ENCODE results near the gene U2AF2. TPM values are rescaled to one million over a fixed set of nuclear protein-coding genes. Genes with fewer than 3 reads are reported as not detected.

U2AF2 gene
- total RNA-seq, 1 donor from 2014 or later, result 74.0 TPM

DNA sequence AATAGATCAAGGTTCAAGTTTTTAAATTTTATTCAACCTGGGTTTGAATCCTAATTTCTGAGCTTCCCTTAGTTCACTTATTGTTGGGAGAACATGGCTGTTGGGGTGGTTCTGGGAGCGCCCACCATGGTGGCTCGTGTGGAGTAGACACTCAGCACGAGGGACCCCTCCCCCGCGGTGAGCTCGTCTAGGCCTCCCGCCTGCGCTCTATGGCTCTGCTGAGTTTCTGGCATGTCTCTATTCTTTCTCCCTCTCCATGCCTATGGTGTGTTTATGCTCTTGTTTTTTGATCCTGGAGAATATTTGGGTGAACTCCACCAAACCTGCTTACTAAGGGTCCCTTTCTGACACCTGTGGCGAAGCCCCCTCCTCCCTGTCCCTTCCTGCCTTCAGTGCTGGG lies 18.6 kb downstream of the U2AF2 start:
- peak overlapping the region; percentile 27 for H3K27ac ChIP-seq (replicated peaks)
- intact Hi-C loops (cut with micrococcal nuclease), result no loop called here

DNA sequence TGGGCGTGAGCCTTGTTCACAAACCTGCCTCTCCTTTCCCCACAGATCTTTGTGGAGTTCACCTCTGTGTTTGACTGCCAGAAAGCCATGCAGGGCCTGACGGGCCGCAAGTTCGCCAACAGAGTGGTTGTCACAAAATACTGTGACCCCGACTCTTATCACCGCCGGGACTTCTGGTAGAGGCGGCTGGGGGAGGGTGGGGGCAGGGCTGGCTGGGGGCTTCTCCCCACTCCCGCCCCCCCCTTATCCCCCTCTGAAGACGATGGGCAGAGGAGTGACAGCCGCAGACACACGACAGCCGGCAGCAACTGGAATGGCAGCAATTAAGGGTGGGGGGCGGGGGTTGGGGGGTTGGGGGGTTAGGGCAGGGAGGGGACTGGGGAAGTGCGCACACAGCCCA lies 19.1 kb downstream of the U2AF2 start:
- Histone ChIP-seq H3K27me3 (ENCODE audit: low read depth) (no peaks in the 10 kb centered on the region), H3K36me3 (peaks cover 44% of the 10 kb centered on the region), H3K4me3 (peak overlapping the region; percentile 93), H3K4me1 (peaks cover 78% of the 10 kb centered on the region), H3K27ac (replicated peaks) (peak overlapping the region; percentile 27), H3K9me3 (replicated peaks) (no peaks in the 10 kb centered on the region)
- DNase-seq, result no peak
- intact Hi-C loops (cut with micrococcal nuclease), result no loop called here
- TF ChIP-seq, protein P1, sequence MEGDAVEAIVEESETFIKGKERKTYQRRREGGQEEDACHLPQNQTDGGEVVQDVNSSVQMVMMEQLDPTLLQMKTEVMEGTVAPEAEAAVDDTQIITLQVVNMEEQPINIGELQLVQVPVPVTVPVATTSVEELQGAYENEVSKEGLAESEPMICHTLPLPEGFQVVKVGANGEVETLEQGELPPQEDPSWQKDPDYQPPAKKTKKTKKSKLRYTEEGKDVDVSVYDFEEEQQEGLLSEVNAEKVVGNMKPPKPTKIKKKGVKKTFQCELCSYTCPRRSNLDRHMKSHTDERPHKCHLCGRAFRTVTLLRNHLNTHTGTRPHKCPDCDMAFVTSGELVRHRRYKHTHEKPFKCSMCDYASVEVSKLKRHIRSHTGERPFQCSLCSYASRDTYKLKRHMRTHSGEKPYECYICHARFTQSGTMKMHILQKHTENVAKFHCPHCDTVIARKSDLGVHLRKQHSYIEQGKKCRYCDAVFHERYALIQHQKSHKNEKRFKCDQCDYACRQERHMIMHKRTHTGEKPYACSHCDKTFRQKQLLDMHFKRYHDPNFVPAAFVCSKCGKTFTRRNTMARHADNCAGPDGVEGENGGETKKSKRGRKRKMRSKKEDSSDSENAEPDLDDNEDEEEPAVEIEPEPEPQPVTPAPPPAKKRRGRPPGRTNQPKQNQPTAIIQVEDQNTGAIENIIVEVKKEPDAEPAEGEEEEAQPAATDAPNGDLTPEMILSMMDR (IDR thresholded peaks at IDR 0.05; ENCODE audit: borderline replicate concordance), result no peak

More for the DNA sequence above, 18.6 kb downstream of the U2AF2 start:
- Histone ChIP-seq H3K27me3 (ENCODE audit: low read depth) (no peaks in the 10 kb centered on the region), H3K4me1 (peaks cover 74% of the 10 kb centered on the region), H3K4me3 (no peak overlapping the region), H3K9me3 (replicated peaks) (no peaks in the 10 kb centered on the region), H3K36me3 (peaks cover 44% of the 10 kb centered on the region)
- TF ChIP-seq, protein P1 (IDR thresholded peaks at IDR 0.05; ENCODE audit: borderline replicate concordance), result no peak
- no peak for DNase-seq

DNA sequence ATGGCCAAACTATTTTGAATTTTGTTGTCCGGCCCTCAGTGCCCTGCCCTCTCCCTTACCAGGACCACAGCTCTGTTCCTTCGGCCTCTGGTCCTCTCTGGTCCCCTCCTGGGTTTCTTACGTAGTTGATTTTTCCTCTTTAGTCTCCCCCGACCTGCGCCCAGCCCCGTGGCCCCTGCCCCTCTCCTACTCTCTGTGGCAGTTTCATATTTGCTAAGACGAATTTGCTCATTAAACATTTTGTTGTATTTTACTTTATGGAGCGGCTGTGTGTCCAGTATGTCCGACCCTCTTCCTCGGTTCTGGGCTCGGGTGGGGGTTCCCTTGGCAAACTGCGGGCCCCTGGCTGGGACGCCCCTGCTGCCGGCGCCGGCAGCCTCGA lies 19.6 kb downstream of the U2AF2 start:
- peaks cover 44% of the 10 kb centered on the region for H3K36me3 ChIP-seq
- no peaks in the 10 kb centered on the region for H3K9me3 ChIP-seq (replicated peaks)
- TF ChIP-seq, protein P1 (IDR thresholded peaks at IDR 0.05; ENCODE audit: borderline replicate concordance), result no peak
- H3K27ac ChIP-seq (replicated peaks), result peak overlapping the region; percentile 97
- H3K4me1 ChIP-seq, result peaks cover 84% of the 10 kb centered on the region
- DNase-seq, result no peak
- H3K4me3 ChIP-seq, result peak overlapping the region; percentile 93
- intact Hi-C loops (cut with micrococcal nuclease), result no loop called here
- no peaks in the 10 kb centered on the region for H3K27me3 ChIP-seq (ENCODE audit: low read depth)

DNA sequence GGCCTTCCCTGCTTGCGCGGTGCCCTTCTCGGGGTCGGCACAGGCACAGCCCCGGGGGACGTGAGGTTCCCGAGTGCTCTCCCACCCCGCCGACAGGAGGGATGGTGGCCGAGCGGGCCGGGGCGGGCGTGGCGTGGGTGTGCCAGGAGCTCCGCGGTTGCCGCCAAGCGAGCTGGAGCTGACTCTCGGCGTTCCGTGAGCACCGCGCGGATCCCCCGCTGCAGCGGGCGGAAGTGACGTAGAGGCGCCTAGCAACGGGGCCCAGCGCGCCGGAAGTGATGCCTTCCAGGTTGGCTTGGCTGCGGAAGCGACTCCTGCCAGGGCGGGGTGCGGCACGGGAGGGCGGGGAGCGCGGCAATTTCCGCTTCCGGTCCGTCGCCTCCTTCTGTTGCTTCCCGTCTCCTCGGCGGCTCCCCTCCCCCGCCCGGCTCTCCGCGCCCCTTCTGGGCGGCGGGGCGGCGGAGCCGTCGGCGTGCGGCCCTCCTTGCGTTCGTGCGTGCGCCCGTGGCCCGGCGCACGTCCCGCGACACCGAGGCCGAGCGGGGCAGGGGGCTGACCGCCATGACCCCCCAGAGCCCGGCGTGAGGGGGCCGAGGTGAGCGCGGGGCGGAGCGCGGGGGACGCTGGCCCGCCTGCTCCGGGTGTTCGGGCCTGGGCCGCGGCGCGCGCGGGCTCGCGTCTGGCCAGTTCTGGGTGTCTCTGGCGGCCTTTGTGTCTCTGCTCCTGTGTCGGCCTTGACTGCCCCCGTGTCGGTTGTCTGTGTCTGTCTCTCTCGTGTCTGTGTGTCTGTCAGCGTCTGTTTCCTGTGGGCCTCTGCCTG lies 20.2 kb downstream of the U2AF2 start, which contains the start of gene EPN1:
Gene EPN1 (plus strand): TSS at position 386 of the 820 bp plus-strand sequence. CDS start 3,402 bp downstream, outside the sequence.
- Histone ChIP-seq H3K9me3 (replicated peaks) (no peaks in the 10 kb centered on the region), H3K36me3 (peaks cover 44% of the 10 kb centered on the region), H3K4me1 (peaks cover 87% of the 10 kb centered on the region), H3K27ac (replicated peaks) (peak within 1 kb of the TSS; percentile 97), H3K27me3 (ENCODE audit: low read depth) (no peaks in the 10 kb centered on the region), H3K4me3 (peak within 1 kb of the TSS; percentile 93)
- intact Hi-C loops (cut with micrococcal nuclease), result no loop called here
- peak; percentile 97 for DNase-seq
- TF ChIP-seq, protein P1 (IDR thresholded peaks at IDR 0.05; ENCODE audit: borderline replicate concordance), result no peak

DNA sequence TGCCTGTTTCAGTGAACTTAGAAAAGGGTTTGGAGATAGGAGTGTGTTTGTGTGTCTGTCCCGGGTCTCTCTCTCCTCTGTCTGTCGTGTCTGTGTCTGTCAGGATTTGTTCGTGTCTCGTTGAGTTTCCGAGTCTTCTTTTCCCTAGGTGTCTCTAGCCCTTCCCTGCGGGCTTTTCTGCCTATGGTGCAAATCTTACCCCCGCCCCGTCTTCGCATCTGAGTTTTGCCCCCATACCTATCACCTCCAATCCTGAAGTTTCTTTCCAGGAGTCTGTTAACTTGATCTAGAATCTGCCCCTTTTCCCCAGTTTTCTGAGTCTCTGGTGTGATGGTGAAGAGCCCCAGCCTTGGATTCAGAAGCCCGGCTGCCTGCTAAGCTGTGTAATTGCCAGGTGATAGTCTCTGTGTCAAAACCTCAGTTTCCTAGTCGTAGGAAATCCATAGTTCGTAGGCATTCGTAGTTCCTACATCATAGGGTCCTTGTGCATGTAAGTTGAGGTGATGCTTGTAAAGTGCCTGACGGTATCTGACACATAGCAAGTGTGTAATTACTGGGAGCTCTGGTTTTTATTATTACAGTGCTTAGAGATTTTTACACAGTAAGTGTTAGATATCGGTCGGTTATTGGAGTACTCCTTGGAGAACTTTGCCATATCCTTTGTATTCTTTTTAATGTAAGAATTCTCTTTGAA lies 21.0 kb downstream of the U2AF2 start:
- H3K36me3 ChIP-seq, result peaks cover 44% of the 10 kb centered on the region

More for the DNA sequence above, 21.0 kb downstream of the U2AF2 start:
- Histone ChIP-seq H3K27me3 (ENCODE audit: low read depth) (no peaks in the 10 kb centered on the region), H3K27ac (replicated peaks) (peak overlapping the region; percentile 97), H3K9me3 (replicated peaks) (no peaks in the 10 kb centered on the region), H3K4me3 (peak overlapping the region; percentile 93), H3K4me1 (peaks cover 87% of the 10 kb centered on the region)
- TF ChIP-seq, protein P1 (IDR thresholded peaks at IDR 0.05; ENCODE audit: borderline replicate concordance), result no peak
- DNase-seq, result no peak
- intact Hi-C loops (cut with micrococcal nuclease), result no loop called here

All from left ventricle myocardium inferior (tissue), 1 donor.